Upper lobe of left lung (tissue), 6 donors: ENCODE results near the gene TMEM91. TPM values are rescaled to one million over a fixed set of nuclear protein-coding genes. Genes with fewer than 3 reads are reported as not detected.
"Not testable (repeated sequence)": the region's sequence is repeated elsewhere in the genome, so short reads cannot be mapped to it uniquely, and the experiment has no call there.

Source experiments
- ATAC-seq, 2 donors: fragments of 200-7000 bp; cut with Tn5 transposase; one replicate each; pipeline ENCODE4 v1.9.1; 2022; ENCODE audit warnings: mild to moderate bottlenecking in 2 of 2, moderate library complexity in 2 of 2; ENCODE audit not compliant: low FRiP score in 2 of 2
- DNase-seq, 2 donors: peaks; one replicate each; pipeline ENCODE4 v3.0.0-alpha.2; 2019 to 2020
- H3K27ac ChIP-seq, 4 donors: fragments of 200-600 bp; sonication (generic); one replicate each; pipeline ENCODE4 v1.5.1; 2016 to 2019
- H3K27me3 ChIP-seq, 4 donors: fragments of 200-600 bp; sonication (generic); one replicate each; pipeline ENCODE4 v1.5.1; 2017 to 2019
- H3K36me3 ChIP-seq, 4 donors: fragments of 200-600 bp; sonication (generic); one replicate each; pipeline ENCODE4 v1.5.1; 2016 to 2019
- H3K4me1 ChIP-seq, 4 donors: fragments of 200-600 bp; sonication (generic); one replicate each; pipeline ENCODE4 v1.5.1; 2018 to 2019
- H3K4me3 ChIP-seq, 4 donors: fragments of 200-600 bp; sonication (generic); one replicate each; pipeline ENCODE4 v1.5.1; 2017 to 2019; ENCODE audit warnings: mild to moderate bottlenecking in 2 of 4, moderate library complexity in 1 of 4
- H3K9me3 ChIP-seq, 4 donors: fragments of 200-600 bp; sonication (generic); one replicate each; pipeline ENCODE4 v1.5.1; 2018 to 2019
- EP300 ChIP-seq, 4 donors: sonication (generic); formaldehyde crosslinking; IDR thresholded peaks; one replicate each; pipeline ENCODE4 v1.5.1; 2017; ENCODE audit warnings: antibody characterized with exemption in 4 of 4, control low read depth in 2 of 4
- POLR2A ChIP-seq, 4 donors: fragments of 450-650 bp; IDR thresholded peaks; one replicate each; pipeline ENCODE4 v1.5.1; 2016 to 2017; ENCODE audit warnings: antibody characterized with exemption in 4 of 4, mild to moderate bottlenecking in 2 of 4
- POLR2AphosphoS5 ChIP-seq, 2 donors: sonication (generic); formaldehyde crosslinking; IDR thresholded peaks; one replicate each; pipeline ENCODE4 v1.5.1; 2017; ENCODE audit warnings: antibody characterized with exemption in 2 of 2
- whole genome bisulfite sequencing, 2 donors: methylation state at CpG; one replicate each; pipeline ENCODE4 v1.1.5; 2017 to 2018; 5-methylcytosine and 5-hydroxymethylcytosine counted together
- total RNA-seq, 6 donors: library from RNA; depleted of rRNA in 4 of 6; stranded (reverse); fragments of >200 nt in 4 of 6; gene quantifications; one replicate each; pipeline versions ENCODE4 v1.1.0 to v1.2.1, GENCODE V29; 2016 to 2021
- TF ChIP-seq, protein P1 (sequence below), 6 experiments: fragments of 450-650 bp in 4 of 6; fragments of 200-600 bp in 2 of 6; sonication (generic) in 2 of 6; IDR thresholded peaks; one replicate each; pipeline ENCODE4 v1.5.1; 2016 to 2019; ENCODE audit warnings: antibody characterized with exemption in 6 of 6
- donor health status: DM: no; HTN: no; CAD: no; lungs with moderate emphysema.
- donor health status: DM: no; HTN: yes; CAD: no; lungs with severe emphysema.

Gene TMEM91
- total RNA-seq, 6 donors from 2014 or later: 18.7 to 65.0 (median 29.3) TPM

DNA sequence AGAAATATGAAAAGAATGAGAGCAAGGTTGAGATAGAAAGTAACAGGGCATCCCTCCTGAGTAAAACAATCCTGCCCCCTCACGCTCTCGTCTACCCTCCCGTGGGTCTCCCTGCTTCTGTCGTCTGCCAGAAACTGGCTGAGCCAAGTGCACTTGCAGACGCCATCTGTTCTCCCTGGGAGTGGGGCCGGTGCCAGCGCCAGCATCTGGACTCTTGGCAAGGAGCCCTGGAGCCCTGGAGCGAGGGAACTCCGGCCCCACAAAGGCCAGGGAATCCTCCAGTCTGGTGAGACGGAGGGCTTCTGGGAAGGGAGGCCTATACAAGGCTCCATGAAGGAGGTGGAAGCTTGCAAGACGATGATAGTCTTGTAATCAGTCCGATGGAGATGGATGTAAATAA is 2.3 kb upstream of the TMEM91 start:
- Histone ChIP-seq H3K9me3 (no peaks in the 10 kb centered on the region), H3K27me3 (no peaks in the 10 kb centered on the region), H3K4me1 (peaks cover 18 to 36% (median 30%) of the 10 kb centered on the region in 4 donors), H3K4me3 (no peak overlapping the region), H3K27ac (peak overlapping the region in 1 of 4 donors; percentile 23), H3K36me3 (no peaks in the 10 kb centered on the region)
- 25 to 50% methylated on average over 12 of the region's 12 CpGs for WGBS, 2 donors
- ATAC-seq (peak; percentile 54 to 64), DNase-seq (peak; percentile 69 to 95)
- TF ChIP-seq EP300 (IDR thresholded peaks at IDR 0.05): no peak
- TF ChIP-seq POLR2AphosphoS5 (IDR thresholded peaks at IDR 0.05): peak in 1 of 2 donors; percentile 22
- TF ChIP-seq, protein P1, sequence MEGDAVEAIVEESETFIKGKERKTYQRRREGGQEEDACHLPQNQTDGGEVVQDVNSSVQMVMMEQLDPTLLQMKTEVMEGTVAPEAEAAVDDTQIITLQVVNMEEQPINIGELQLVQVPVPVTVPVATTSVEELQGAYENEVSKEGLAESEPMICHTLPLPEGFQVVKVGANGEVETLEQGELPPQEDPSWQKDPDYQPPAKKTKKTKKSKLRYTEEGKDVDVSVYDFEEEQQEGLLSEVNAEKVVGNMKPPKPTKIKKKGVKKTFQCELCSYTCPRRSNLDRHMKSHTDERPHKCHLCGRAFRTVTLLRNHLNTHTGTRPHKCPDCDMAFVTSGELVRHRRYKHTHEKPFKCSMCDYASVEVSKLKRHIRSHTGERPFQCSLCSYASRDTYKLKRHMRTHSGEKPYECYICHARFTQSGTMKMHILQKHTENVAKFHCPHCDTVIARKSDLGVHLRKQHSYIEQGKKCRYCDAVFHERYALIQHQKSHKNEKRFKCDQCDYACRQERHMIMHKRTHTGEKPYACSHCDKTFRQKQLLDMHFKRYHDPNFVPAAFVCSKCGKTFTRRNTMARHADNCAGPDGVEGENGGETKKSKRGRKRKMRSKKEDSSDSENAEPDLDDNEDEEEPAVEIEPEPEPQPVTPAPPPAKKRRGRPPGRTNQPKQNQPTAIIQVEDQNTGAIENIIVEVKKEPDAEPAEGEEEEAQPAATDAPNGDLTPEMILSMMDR (IDR thresholded peaks at IDR 0.05): no peak
- TF ChIP-seq POLR2A (IDR thresholded peaks at IDR 0.05): no peak

DNA sequence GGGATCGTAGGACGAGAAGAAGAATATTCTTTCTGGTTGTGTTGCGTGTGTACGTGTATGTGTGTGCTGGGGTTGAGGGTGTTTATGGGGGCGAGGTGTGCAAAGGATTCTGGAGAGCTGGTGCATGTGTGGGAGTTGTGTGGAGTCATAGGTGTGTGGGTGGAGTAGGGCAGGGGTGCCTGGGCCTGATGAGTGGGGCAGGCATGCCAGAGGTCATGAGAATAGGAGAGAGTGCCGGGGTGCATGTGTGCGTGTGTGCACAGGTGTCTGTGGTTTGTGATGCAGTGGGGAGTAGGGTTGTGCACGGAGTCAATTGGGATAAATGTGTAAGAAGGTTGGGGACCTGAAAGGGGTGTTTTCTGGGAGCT is 649 bp downstream of the TMEM91 start:
- Histone ChIP-seq H3K27ac (peak overlapping the region; percentile 76 to 92 (median 84)), H3K4me1 (peaks cover 22 to 36% (median 27%) of the 10 kb centered on the region in 4 donors), H3K36me3 (peaks cover 0 to 1% (median 0%) of the 10 kb centered on the region in 4 donors), H3K9me3 (no peaks in the 10 kb centered on the region), H3K27me3 (no peaks in the 10 kb centered on the region), H3K4me3 (peak overlapping the region; percentile 30 to 70 (median 64))
- no peak for TF ChIP-seq POLR2A (IDR thresholded peaks at IDR 0.05)
- TF ChIP-seq, protein P1 (IDR thresholded peaks at IDR 0.05): no peak
- no peak for TF ChIP-seq EP300 (IDR thresholded peaks at IDR 0.05)
- no peak for TF ChIP-seq POLR2AphosphoS5 (IDR thresholded peaks at IDR 0.05)
- 46 to 71% methylated on average over 8 of the region's 8 CpGs for WGBS, 2 donors
- DNase-seq (no peak), ATAC-seq (peak; percentile 28 to 44)

DNA sequence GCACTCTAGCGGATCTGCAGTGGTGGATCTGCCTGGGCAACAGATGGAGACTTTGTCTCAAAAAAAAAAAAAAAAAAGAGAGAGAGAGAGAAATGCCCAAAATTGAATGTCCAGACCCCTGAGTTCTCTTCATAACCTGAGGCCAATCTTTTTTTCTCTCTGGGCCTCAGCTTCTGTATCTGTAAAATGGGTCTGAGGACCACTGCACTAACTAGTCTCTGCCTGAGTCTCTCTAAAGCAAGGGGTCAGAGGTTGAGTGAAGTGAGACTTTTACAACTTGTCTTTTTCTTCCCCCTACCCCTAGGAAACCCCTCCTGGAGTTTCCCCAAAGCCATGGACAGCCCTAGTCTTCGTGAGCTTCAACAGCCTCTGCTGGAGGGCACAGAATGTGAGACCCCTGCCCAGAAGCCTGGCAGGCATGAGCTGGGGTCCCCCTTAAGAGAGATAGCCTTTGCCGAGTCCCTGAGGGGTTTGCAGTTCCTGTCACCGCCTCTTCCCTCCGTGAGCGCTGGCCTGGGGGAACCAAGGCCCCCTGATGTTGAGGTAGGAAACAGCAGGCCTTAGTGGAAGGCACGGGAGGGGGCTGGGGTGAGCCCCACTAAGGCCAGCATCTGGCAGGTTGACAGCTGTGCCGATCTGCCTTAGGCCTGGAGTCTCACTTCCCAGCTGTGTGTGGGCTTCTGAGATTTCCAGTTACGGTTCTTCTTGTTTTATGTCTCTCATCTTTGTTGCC is 1.8 kb downstream of the TMEM91 start:
- WGBS, 2 donors: 50 to 59% methylated on average over 9 of the region's 9 CpGs
- Histone ChIP-seq H3K4me3 (no peak overlapping the region), H3K9me3 (no peaks in the 10 kb centered on the region), H3K27ac (peak overlapping the region in 2 of 4 donors; percentile 35 to 36), H3K36me3 (peaks cover 0 to 10% (median 3%) of the 10 kb centered on the region in 4 donors), H3K4me1 (peaks cover 22 to 36% (median 27%) of the 10 kb centered on the region in 4 donors), H3K27me3 (no peaks in the 10 kb centered on the region)
- TF ChIP-seq EP300 (IDR thresholded peaks at IDR 0.05) (no peak), POLR2A (IDR thresholded peaks at IDR 0.05) (no peak)
- TF ChIP-seq, protein P1 (IDR thresholded peaks at IDR 0.05): peak in 1 of 6 experiments; percentile 24
- DNase-seq (no peak), ATAC-seq (no peak)

DNA sequence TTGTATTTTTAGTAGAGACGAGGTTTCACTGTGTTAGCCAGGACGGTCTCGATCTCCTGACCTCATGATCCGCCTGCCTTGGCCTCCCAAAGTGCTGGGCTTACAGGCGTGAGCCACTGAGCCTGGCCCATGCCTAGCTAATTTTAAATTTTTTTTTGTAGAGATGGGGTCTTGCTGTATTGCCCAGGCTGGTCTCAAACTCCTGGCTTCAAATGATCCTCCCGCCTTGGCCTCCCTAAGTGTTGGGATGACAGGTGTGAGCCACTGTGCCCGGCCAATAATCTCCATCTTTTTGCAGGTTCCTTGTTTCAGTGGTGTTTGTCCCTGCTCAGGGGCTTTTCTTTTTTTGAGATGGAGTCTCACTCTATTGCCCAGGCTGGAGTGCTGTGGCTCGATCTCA is 5.2 kb downstream of the TMEM91 start:
- ATAC-seq, H3K9me3 ChIP-seq, DNase-seq, H3K27me3 ChIP-seq, H3K4me3 ChIP-seq, H3K27ac ChIP-seq: not testable (repeated sequence)
- peaks cover 0 to 26% (median 15%) of the 10 kb centered on the region in 4 donors for H3K36me3 ChIP-seq
- H3K4me1 ChIP-seq: peaks cover 4 to 14% (median 9%) of the 10 kb centered on the region in 4 donors
- WGBS, 2 donors: 94 to 95% methylated on average over 8 of the region's 8 CpGs

DNA sequence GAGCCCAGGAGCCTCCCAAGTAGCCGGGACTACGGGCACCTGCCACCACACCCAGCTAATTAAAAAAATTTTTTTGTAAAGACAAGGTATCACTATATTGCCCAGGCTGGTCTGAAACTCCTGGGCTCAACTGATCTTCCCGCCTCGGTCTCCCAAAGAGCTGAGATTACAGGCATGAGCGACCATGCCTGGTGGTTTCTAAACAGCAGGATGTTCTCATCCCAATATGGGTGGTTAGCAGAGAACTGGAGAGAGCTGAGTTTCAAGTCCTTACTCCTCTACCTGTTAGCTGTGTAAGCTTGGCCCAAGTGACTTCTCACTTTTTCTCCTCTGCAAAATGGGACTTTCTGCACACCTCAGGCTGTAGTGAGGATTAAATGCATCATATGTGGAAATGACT is 8.0 kb downstream of the TMEM91 start:
- DNase-seq (no peak), ATAC-seq (no peak)
- H3K27ac ChIP-seq: no peak overlapping the region
- TF ChIP-seq POLR2AphosphoS5 (IDR thresholded peaks at IDR 0.05) (no peak), POLR2A (IDR thresholded peaks at IDR 0.05) (no peak), EP300 (IDR thresholded peaks at IDR 0.05) (no peak)
- TF ChIP-seq, protein P1 (IDR thresholded peaks at IDR 0.05): no peak
- no peaks in the 10 kb centered on the region for H3K27me3 ChIP-seq
- peaks cover 0 to 42% (median 19%) of the 10 kb centered on the region in 4 donors for H3K36me3 ChIP-seq
- no peak overlapping the region for H3K4me3 ChIP-seq
- H3K9me3 ChIP-seq: no peaks in the 10 kb centered on the region
- 87 to 92% methylated on average over 2 to 5 of the region's 5 CpGs for WGBS, 2 donors
- peaks cover 0 to 4% (median 0%) of the 10 kb centered on the region in 4 donors for H3K4me1 ChIP-seq
